RWPE1 (cell line): ENCODE results near the gene RTN4RL1.

ENCODE experiments used
- CTCF ChIA-PET: fragments of 350-600 bp; sonication (Branson Sonifier 250); formaldehyde crosslinking; extraction: SDS; loops from one replicate; lab custom pipeline; 2021; lab: Yijun Ruan, JAX
- POLR2A ChIA-PET: fragments of 400-600 bp; formaldehyde crosslinking; extraction: SDS; loops from one replicate; lab custom pipeline; 2020; ENCODE audit warnings: antibody characterized with exemption; ENCODE audit not compliant: low non-redundant PET; lab: Yijun Ruan, JAX
- DNase-seq: peaks from one replicate; pipeline ENCODE4 v3.0.0; 2012; ENCODE audit warnings: low spot score
- H3K27ac ChIP-seq: fragments of 450-650 bp; 2 replicates; pipeline ENCODE4 v1.5.1; 2017
- CTCF ChIP-seq: fragments of 450-650 bp; conservative IDR thresholded peaks from 2 replicates; pipeline ENCODE4 v1.5.1; 2017; ENCODE audit warnings: low read depth, mild to moderate bottlenecking

RTN4RL1 gene

GRCh38 chr17:1957037-1957436 is 68.1 kb downstream of the RTN4RL1 start:
- POLR2A ChIA-PET, result interaction anchor here (0.6 kb wide), 1 partner anchor 10 kb away, joined by 3 read pairs; no protein-coding TSS in a partner anchor
- no peak for DNase-seq
- CTCF ChIA-PET, result interaction anchor here (0.9 kb wide), 1 partner anchor 15 kb away, joined by 3 read pairs; no protein-coding TSS in a partner anchor
- H3K27ac ChIP-seq, result peak overlapping the region; percentile 21; the same call in 1 of the 2 replicates
- TF ChIP-seq CTCF, result no peak

- H3K27ac ChIP-seq, result no peak overlapping the region
- POLR2A ChIA-PET, result no interaction called here
- no peak for DNase-seq
- CTCF ChIA-PET, result interaction anchor here (0.7 kb wide), 1 partner anchor 226 kb away, joined by 3 read pairs; no protein-coding TSS in a partner anchor
- no peak for TF ChIP-seq CTCF
These were observed 69.0 kb downstream of the RTN4RL1 start for GRCh38 chr17:1956134-1956533.

GRCh38 chr17:1953831-1954230 is 71.3 kb downstream of the RTN4RL1 start:
- POLR2A ChIA-PET, result no interaction called here
- TF ChIP-seq CTCF, result no peak
- no peak for DNase-seq
- CTCF ChIA-PET, result no interaction called here
- H3K27ac ChIP-seq, result peak overlapping the region; percentile 80

- H3K27ac ChIP-seq, result 0 out of 2 replicates have a peak overlapping the region, but pooled peaks have one; percentile 0
- DNase-seq, result no peak
- TF ChIP-seq CTCF, result no peak
- POLR2A ChIA-PET, result no interaction called here
- CTCF ChIA-PET, result interaction anchor here (1.0 kb wide), 1 partner anchor 74 kb away, joined by 3 read pairs; no protein-coding TSS in a partner anchor
These were observed 73.2 kb downstream of the RTN4RL1 start for GRCh38 chr17:1951920-1952319.

GRCh38 chr17:1949754-1950153 is 75.4 kb downstream of the RTN4RL1 start:
- no peak for TF ChIP-seq CTCF
- no peak for DNase-seq
- POLR2A ChIA-PET, result interaction anchor here (0.6 kb wide), 1 partner anchor 812 kb away, joined by 4 read pairs; no protein-coding TSS in a partner anchor
- no peak overlapping the region for H3K27ac ChIP-seq
- CTCF ChIA-PET, result interaction anchor here (0.5 kb wide), 1 partner anchor 25 kb away, joined by 3 read pairs; no protein-coding TSS in a partner anchor

- ChIA-PET CTCF (no interaction called here), POLR2A (no interaction called here)
- no peak for DNase-seq
- H3K27ac ChIP-seq, result no peak overlapping the region
- TF ChIP-seq CTCF, result no peak
These were observed 76.7 kb downstream of the RTN4RL1 start for GRCh38 chr17:1948517-1948825.
